ENCODE measurements around the gene PWWP2A.

GRCh38 chr5:160064995-160065614 is 54.1 kb downstream of the PWWP2A start:
- TF ChIP-seq CTCF (IDR thresholded peaks at IDR 0.05; ENCODE audit: insufficient read depth, low read length), result no peak
- no peak for TF ChIP-seq REST (IDR thresholded peaks at IDR 0.05; ENCODE audit: insufficient replicate concordance, low read depth)
- no peak for TF ChIP-seq POLR2AphosphoS5 (IDR thresholded peaks at IDR 0.05; ENCODE audit: low read depth)
